H1 (cell line): ENCODE data around the gene PCDHA11. TPM values are rescaled to one million over a fixed set of nuclear protein-coding genes. Genes with fewer than 3 reads are reported as not detected.

Experiments
- CREB1 ChIP-seq: IDR thresholded peaks from 2 replicates; pipeline ENCODE4 v1.6.1; 2012; ENCODE audit warnings: inconsistent platforms
- CTCF ChIP-seq, 3 experiments: IDR thresholded peaks; 1 replicate in 2 of 3; 2 replicates in 1 of 3; pipeline versions ENCODE4 v1.5.1 to v1.6.1; 2011; ENCODE audit warnings: low read length in 3 of 3, mild to moderate bottlenecking in 3 of 3, inconsistent platforms in 2 of 3, low read depth in 1 of 3, moderate library complexity in 1 of 3; ENCODE audit not compliant: insufficient read depth in 1 of 3; ENCODE audit errors: control extremely low read depth in 1 of 3
- E2F6 ChIP-seq: IDR thresholded peaks from 2 replicates; pipeline ENCODE4 v1.6.1; 2012; ENCODE audit warnings: inconsistent platforms
- EZH2 ChIP-seq: fragments of 200-600 bp; sonication (generic); IDR thresholded peaks from 2 replicates; pipeline ENCODE4 v1.7.1; 2012; ENCODE audit warnings: low read depth, mild to moderate bottlenecking, moderate library complexity, low read length, inconsistent platforms; ENCODE audit not compliant: severe bottlenecking
- GTF2F1 ChIP-seq: IDR thresholded peaks from 2 replicates; pipeline ENCODE4 v1.6.1; 2012; ENCODE audit warnings: low read depth, low read length, improper control_type of control experiment, borderline replicate concordance
- KDM4A ChIP-seq: IDR thresholded peaks from one replicate; pipeline ENCODE4 v1.7.1; 2012; ENCODE audit warnings: low read depth, mild to moderate bottlenecking, moderate library complexity, low read length, inconsistent platforms; ENCODE audit not compliant: severe bottlenecking
- MAFK ChIP-seq: IDR thresholded peaks from 2 replicates; pipeline ENCODE4 v1.6.1; 2012; ENCODE audit warnings: low read depth, mild to moderate bottlenecking, improper control_type of control experiment, low read length
- POLR2AphosphoS5 ChIP-seq: IDR thresholded peaks from 2 replicates; pipeline ENCODE4 v1.6.1; 2011; ENCODE audit warnings: low read depth, low read length
- RNF2 ChIP-seq: fragments of 200-900, 300-1000 bp; sonication (generic); IDR thresholded peaks from 2 replicates; pipeline ENCODE4 v1.7.1; 2016; ENCODE audit warnings: borderline replicate concordance, low read depth, mild to moderate bottlenecking, antibody characterized with exemption, low read length; ENCODE audit not compliant: poor library complexity, severe bottlenecking; ENCODE audit errors: missing control alignments
- RXRA ChIP-seq: IDR thresholded peaks from 2 replicates; pipeline ENCODE4 v1.6.1; 2011; ENCODE audit warnings: low read depth, mild to moderate bottlenecking, low read length, moderate library complexity; ENCODE audit not compliant: insufficient read depth
- SIN3A ChIP-seq, 2 experiments: IDR thresholded peaks in 1 of 2; conservative IDR thresholded peaks in 1 of 2; 2 replicates each; pipeline ENCODE4 v1.6.1; 2011 to 2012; ENCODE audit warnings: low read length in 2 of 2, improper control_type of control experiment in 1 of 2, low read depth in 1 of 2, mild to moderate bottlenecking in 1 of 2
- TAF1 ChIP-seq: IDR thresholded peaks from 2 replicates; pipeline ENCODE4 v1.6.1; 2011; ENCODE audit warnings: mild to moderate bottlenecking, low read depth, low read length
- polyA plus RNA-seq, 7 experiments: library from polyadenylated mRNA; depleted of rRNA in 3 of 7; stranded (reverse) in 5 of 7; unstranded in 2 of 7; fragments of >200 nt in 5 of 7; fragments of 200-250 nt in 2 of 7; gene quantifications; 1 replicate in 5 of 7; 2 replicates in 1 of 7; 4 replicates in 1 of 7; pipeline versions ENCODE4 v1.2.1 to v1.2.3, GENCODE V29; 2011 to 2013; ENCODE audit warnings: missing spikeins in 2 of 7, mixed read lengths in 2 of 7
- total RNA-seq: library from RNA; stranded (reverse); fragmentation: NEBNext Ultra II Directional; extraction: Animal tissue kit (Norgen Biotek cat#: 25700); gene quantifications from 2 replicates; pipeline ENCODE4 v1.2.1, GENCODE V29; 2021
- TF ChIP-seq, protein P1 (sequence below): IDR thresholded peaks from 2 replicates; pipeline ENCODE4 v1.6.1; 2012; ENCODE audit warnings: inconsistent platforms

PCDHA11 gene
- total and polyA plus RNA-seq, 2 of the 8 experiments (the other 6 are each of a cell fraction or from before 2014, with no cell fraction given), result 4.7 to 6.6 TPM

DNA sequence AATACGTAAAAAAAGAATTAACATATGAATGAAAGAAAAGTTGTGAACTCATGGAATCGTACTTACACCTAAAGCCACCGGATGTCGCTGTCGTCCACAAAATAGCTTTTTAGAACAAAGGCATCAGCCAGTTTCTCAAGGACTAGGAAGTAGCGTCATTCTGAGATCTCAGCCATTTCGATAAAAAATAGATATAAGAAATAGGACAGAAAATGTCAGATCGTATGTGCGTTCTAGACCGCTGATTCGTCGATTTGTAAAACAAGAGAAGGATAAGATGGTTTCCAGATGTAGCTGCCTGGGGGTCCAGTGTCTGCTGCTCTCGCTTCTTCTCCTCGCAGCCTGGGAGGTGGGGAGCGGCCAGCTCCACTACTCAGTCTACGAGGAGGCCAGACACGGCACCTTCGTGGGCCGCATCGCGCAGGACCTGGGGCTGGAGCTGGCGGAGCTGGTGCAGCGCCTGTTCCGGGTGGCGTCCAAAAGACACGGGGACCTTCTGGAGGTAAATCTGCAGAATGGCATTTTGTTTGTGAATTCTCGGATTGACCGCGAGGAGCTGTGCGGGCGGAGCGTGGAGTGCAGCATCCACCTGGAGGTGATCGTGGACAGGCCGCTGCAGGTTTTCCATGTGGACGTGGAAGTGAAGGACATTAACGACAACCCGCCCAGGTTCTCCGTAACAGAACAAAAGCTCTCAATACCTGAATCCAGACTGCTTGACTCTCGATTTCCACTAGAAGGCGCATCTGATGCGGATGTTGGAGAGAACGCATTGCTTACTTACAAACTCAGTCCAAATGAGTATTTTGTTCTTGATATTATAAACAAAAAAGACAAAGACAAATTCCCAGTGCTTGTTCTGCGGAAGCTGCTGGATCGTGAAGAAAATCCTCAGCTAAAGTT lies 12.7 kb upstream of the PCDHA11 start, which contains the start of gene PCDHA10 (continued):
- TF ChIP-seq POLR2AphosphoS5 (peak; percentile 44; the same call in 1 of the 2 replicates), EZH2 (no peak), E2F6 (no peak), GTF2F1 (no peak), MAFK (no peak), RNF2 (no peak), SIN3A (conservative IDR thresholded peaks at IDR 0.05 in 1 of 2, IDR thresholded peaks at IDR 0.05 in 1 of 2; ENCODE audit: low read depth in 1 of 2, low read length in 2 of 2) (peak in 1 of 2 experiments; percentile 47; a peak in 1 of 4 replicates), CTCF (IDR thresholded peaks at IDR 0.05; ENCODE audit: control extremely low read depth in 1 of 3, insufficient read depth in 1 of 3, low read depth in 1 of 3, low read length in 3 of 3) (peak in 2 of 3 experiments; percentile 40 to 47; a peak in 3 of 4 replicates), RXRA (no peak), KDM4A (peak; percentile 53), TAF1 (0 out of 2 replicates have a peak, but pooled peaks have one; percentile 9), CREB1 (no peak)
- TF ChIP-seq, protein P1, sequence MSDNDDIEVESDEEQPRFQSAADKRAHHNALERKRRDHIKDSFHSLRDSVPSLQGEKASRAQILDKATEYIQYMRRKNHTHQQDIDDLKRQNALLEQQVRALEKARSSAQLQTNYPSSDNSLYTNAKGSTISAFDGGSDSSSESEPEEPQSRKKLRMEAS, result no peak
